ENCODE data around the gene TMBIM6. TPM values are rescaled to one million over a fixed set of nuclear protein-coding genes. Genes with fewer than 3 reads are reported as not detected.

The TMBIM6 gene
- total RNA-seq (2014; rRNA removed; shearing (Covaris generic)) (116 and 120 TPM in 2 replicates), total RNA-seq (2022) (170 and 172 TPM in 2 replicates), Bru-seq, nascent RNA (percentile 91 among the genes with signal in this experiment), BruChase-seq, experiment 1, labeled RNA remaining after a 6-hour chase (percentile 96 among the genes with signal in this experiment), BruChase-seq, experiment 2, labeled RNA remaining after a 2-hour chase (percentile 97 among the genes with signal in this experiment)
- long read RNA-seq, transcript TMBIM6-201 (10 exons, 2,836 nt): major isoform, 256 of 308 reads
- long read RNA-seq, partial matches to known transcripts: 9 of 308 reads
- long read RNA-seq, other reads (novel, unspliced or antisense): 34 of 308 reads

GRCh38 chr12:49740930-49741881 lies at the start of gene TMBIM6:
TMBIM6 (plus strand) TSS chr12:49741557; CDS start chr12:49752494, 10,937 bp downstream.
- H2AFZ ChIP-seq (ENCODE audit: low read length): peak within 1 kb of the TSS; percentile 72; the same call in 1 of the 2 replicates
- no peaks in the 10 kb centered on the region for H3K9me2 ChIP-seq (ENCODE audit: insufficient read depth, low read length)
- TF ChIP-seq CTCF (conservative IDR thresholded peaks at IDR 0.05; ENCODE audit: low read length) (peak; percentile 97), EZH2phosphoT487 (IDR thresholded peaks at IDR 0.05; ENCODE audit: borderline replicate concordance, low read depth, low read length) (no peak)
- ChIA-PET POLR2A (interaction anchor here (0.6 to 1.5 kb wide), 22 partner anchors 13 to 1726 kb away, joined by 3 to 9 read pairs (median 3); partner anchors contain the start of genes FMNL3 and TROAP), CTCF (ENCODE audit: unreplicated experiment) (interaction anchor here (0.5 to 1.2 kb wide), 13 partner anchors 12 to 316 kb away, joined by 3 to 10 read pairs (median 4); partner anchors contain the start of gene PRPF40B)
- peaks cover 20% of the 10 kb centered on the region for H4K20me1 ChIP-seq (ENCODE audit: insufficient read depth, low read length)
- peak within 1 kb of the TSS; percentile 89 for H3K4me2 ChIP-seq (ENCODE audit: low read length)
- BruUV-seq (replicated peaks): no TSS peak
- H3K27ac ChIP-seq (ENCODE audit: low read depth, low read length, poor library complexity, severe bottlenecking): peak within 1 kb of the TSS; percentile 86
- peak within 1 kb of the TSS; percentile 79 for H3K4me3 ChIP-seq (ENCODE audit: low read depth, low read length, poor library complexity, severe bottlenecking)
- peak; percentile 100 for DNase-seq (ENCODE audit: low spot score)
- peaks cover 45% of the 10 kb centered on the region for H3K79me2 ChIP-seq (ENCODE audit: insufficient read depth, low read depth, low read length)
- intact Hi-C loops (cut with micrococcal nuclease; ENCODE audit: unreplicated experiment): loop anchor here (2.0 to 5.0 kb wide), 2 partner anchors 36 to 609 kb away; partner anchors contain the start of gene TUBA1B
- H3K36me3 ChIP-seq (ENCODE audit: insufficient read depth, low read length): peaks cover 27% of the 10 kb centered on the region
- H3K4me1 ChIP-seq (ENCODE audit: insufficient read depth, low read length, poor library complexity, severe bottlenecking): peaks cover 26% of the 10 kb centered on the region
- no peaks in the 10 kb centered on the region for H3K9me3 ChIP-seq (ENCODE audit: low read length)

- POLR2A ChIA-PET: interaction anchor here (1.0 to 2.1 kb wide), 6 partner anchors 11 to 60 kb away, joined by 3 to 12 read pairs (median 4); no protein-coding TSS in a partner anchor
- Histone ChIP-seq H3K4me1 (ENCODE audit: insufficient read depth, low read length, poor library complexity, severe bottlenecking) (peaks cover 63% of the 10 kb centered on the region), H3K9me2 (ENCODE audit: insufficient read depth, low read length) (no peaks in the 10 kb centered on the region), H3K27ac (ENCODE audit: low read depth, low read length, poor library complexity, severe bottlenecking) (no peak overlapping the region), H3K4me2 (ENCODE audit: low read length) (no peak overlapping the region), H3K4me3 (ENCODE audit: low read depth, low read length, poor library complexity, severe bottlenecking) (no peak overlapping the region), H4K20me1 (ENCODE audit: insufficient read depth, low read length) (no peaks in the 10 kb centered on the region), H2AFZ (ENCODE audit: low read length) (no peak overlapping the region), H3K9me3 (ENCODE audit: low read length) (no peaks in the 10 kb centered on the region), H3K36me3 (ENCODE audit: insufficient read depth, low read length) (no peaks in the 10 kb centered on the region), H3K79me2 (ENCODE audit: insufficient read depth, low read depth, low read length) (peaks cover 32% of the 10 kb centered on the region; the same call in 1 of the 2 replicates)
- intact Hi-C loops (cut with micrococcal nuclease; ENCODE audit: unreplicated experiment): no loop called here
- no TSS peak for BruUV-seq (replicated peaks)
- no peak for DNase-seq (ENCODE audit: low spot score)
- TF ChIP-seq EZH2phosphoT487 (IDR thresholded peaks at IDR 0.05; ENCODE audit: borderline replicate concordance, low read depth, low read length) (no peak), CTCF (conservative IDR thresholded peaks at IDR 0.05; ENCODE audit: low read length) (no peak)
- CTCF ChIA-PET (ENCODE audit: unreplicated experiment): no interaction called here
Observed at GRCh38 chr12:49692851-49693250, 48.5 kb upstream of the TMBIM6 start.

Measured in OCI-LY7 (cell line).